Spleen (tissue), 11 donors: ENCODE data around the gene STAT1. TPM values are rescaled to one million over a fixed set of nuclear protein-coding genes. Genes with fewer than 3 reads are reported as not detected.

Experiments used
- DNase-seq: peaks from one replicate; pipeline ENCODE4 v3.0.0-alpha.2; 2020
- H3K27ac ChIP-seq, 8 donors: fragments of 200-600 bp; sonication (generic) in 7 of 8; 1 replicate in 4 of 8; 2 replicates in 4 of 8; pipeline versions ENCODE4 v1.5.0 to v1.8.0; 2016 to 2021; ENCODE audit warnings: inconsistent platforms in 4 of 8, mild to moderate bottlenecking in 4 of 8, moderate library complexity in 1 of 8
- H3K27me3 ChIP-seq, 7 donors: fragments of 200-600 bp; sonication (generic) in 6 of 7; replicated peaks in 1 of 7; 1 replicate in 4 of 7; 2 replicates in 3 of 7; pipeline versions ENCODE4 v1.5.0 to v1.8.0; 2016 to 2021; ENCODE audit warnings: inconsistent platforms in 3 of 7, mild to moderate bottlenecking in 1 of 7
- H3K36me3 ChIP-seq, 6 donors: fragments of 200-600 bp; sonication (generic) in 5 of 6; 1 replicate in 4 of 6; 2 replicates in 2 of 6; pipeline versions ENCODE4 v1.5.0 to v1.8.0; 2016 to 2021; ENCODE audit warnings: inconsistent platforms in 2 of 6
- H3K4me1 ChIP-seq, 6 donors: fragments of 200-600 bp; sonication (generic) in 5 of 6; 1 replicate in 3 of 6; 2 replicates in 3 of 6; pipeline versions ENCODE4 v1.5.0 to v1.8.0; 2016 to 2021; ENCODE audit warnings: inconsistent platforms in 3 of 6
- H3K4me3 ChIP-seq, 8 donors: fragments of 200-600 bp; sonication (generic) in 7 of 8; 1 replicate in 4 of 8; 2 replicates in 4 of 8; pipeline versions ENCODE4 v1.5.0 to v1.8.0; 2016 to 2021; ENCODE audit warnings: inconsistent platforms in 4 of 8, mild to moderate bottlenecking in 4 of 8, moderate library complexity in 2 of 8
- H3K9me3 ChIP-seq, 8 donors: fragments of 200-600 bp; sonication (generic) in 7 of 8; 1 replicate in 4 of 8; 2 replicates in 4 of 8; pipeline versions ENCODE4 v1.5.0 to v1.8.0; 2016 to 2021; ENCODE audit warnings: inconsistent platforms in 4 of 8
- POLR2A ChIP-seq, 3 donors: fragments of 450-650 bp; IDR thresholded peaks; one replicate each; pipeline ENCODE4 v1.5.1; 2017; ENCODE audit warnings: antibody characterized with exemption in 3 of 3, mild to moderate bottlenecking in 1 of 3
- POLR2AphosphoS5 ChIP-seq, 3 donors: sonication (generic); formaldehyde crosslinking; IDR thresholded peaks; one replicate each; pipeline ENCODE4 v1.5.1; 2017; ENCODE audit warnings: antibody characterized with exemption in 3 of 3
- WGBS, 5 donors: extraction: QIAGEN DNeasy Blood & Tissue Kit in 3 of 5; methylation state at CpG; one replicate each; pipeline versions ENCODE4 v1.1.5 to v1.1.7; 2013 to 2018; 5-methylcytosine and 5-hydroxymethylcytosine counted together
- intact Hi-C: fragments of 100-400 bp; cut with DNase I; formaldehyde crosslinking; loops from one replicate; pipeline ENCODE4 v1.15.0; 2023; ENCODE audit warnings: low total_unique reads
- polyA plus RNA-seq, 3 donors: library from polyadenylated mRNA; stranded (reverse); fragments of 200-250 nt; gene quantifications; one replicate each; pipeline ENCODE4 v1.2.1, GENCODE V29; 2013
- total RNA-seq, 7 donors: library from RNA; depleted of rRNA in 3 of 7; stranded (reverse); fragments of >200 nt in 3 of 7; fragmentation: NEBNext Ultra II Directional in 4 of 7; extraction: Animal tissue kit (Norgen Biotek cat#: 25700) in 4 of 7; gene quantifications; one replicate each; pipeline versions ENCODE4 v1.1.0 to v1.2.1, GENCODE V29; 2016 to 2021
- TF ChIP-seq, protein P1 (sequence below), 11 experiments: fragments of 200-600 bp in 7 of 11; fragments of 450-650 bp in 4 of 11; sonication (generic) in 4 of 11; IDR thresholded peaks in 8 of 11; conservative IDR thresholded peaks in 3 of 11; 1 replicate in 7 of 11; 2 replicates in 4 of 11; pipeline versions ENCODE4 v1.4.0 to v1.8.0; 2016 to 2021; ENCODE audit warnings: antibody characterized with exemption in 11 of 11, inconsistent platforms in 4 of 11, mild to moderate bottlenecking in 1 of 11
- donor health status: healthy with polysubstance abuse.
- donor health status: DM: no; HTN: no; CAD: no; lungs with moderate emphysema.
- donor health status: DM: no; HTN: no; CAD: no.
- donor health status: Bipolar disorder and iron deficiency.
- donor health status: healthy.
- donor health status: DM: no; HTN: no; CAD: no.
- donor health status: DM: yes; HTN: yes; CAD: no.

The STAT1 gene
- total and polyA plus RNA-seq, 10 donors: 19.5 to 246 (median 119) TPM

DNA sequence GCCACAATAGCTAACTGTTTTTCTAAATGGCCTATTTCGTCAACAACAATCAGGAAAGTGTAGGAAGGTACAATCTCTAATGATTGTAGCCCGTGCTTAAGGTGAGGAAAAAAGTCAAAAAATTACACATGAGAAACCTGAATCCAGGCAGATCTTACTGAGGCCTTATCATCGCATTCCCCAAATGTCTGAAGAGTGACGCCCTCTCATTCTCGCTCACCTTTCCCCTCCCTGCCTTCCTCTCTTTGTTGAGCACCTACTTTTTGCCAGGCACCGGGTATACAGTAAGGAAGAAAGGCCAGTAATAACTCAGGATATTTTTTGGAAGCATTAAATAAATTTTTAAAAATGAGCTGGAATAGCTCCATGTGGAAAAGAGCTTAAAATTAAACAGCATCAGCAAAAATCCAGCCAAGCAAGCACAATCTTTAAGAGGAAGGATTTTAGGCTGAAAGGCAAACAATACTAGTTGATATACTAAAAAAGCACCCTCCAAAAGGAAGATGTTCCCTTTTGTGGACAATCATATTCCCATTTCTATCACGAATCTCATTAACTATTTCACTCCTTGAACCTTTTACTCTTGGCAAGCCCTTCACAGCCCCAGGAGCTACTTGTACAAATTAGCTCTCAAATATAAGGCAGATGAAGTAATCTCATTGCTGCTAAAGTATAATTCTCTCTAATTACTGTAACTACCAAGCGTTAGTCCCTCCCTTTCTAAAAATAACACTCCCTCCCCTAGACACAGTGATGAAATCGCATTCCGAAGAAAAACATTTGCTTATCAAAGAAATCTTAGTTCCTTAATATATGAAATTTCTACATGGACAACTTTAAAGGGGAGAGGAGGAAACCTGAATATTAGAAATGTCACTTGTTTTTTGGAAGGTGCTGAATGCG lies 40.0 kb downstream of the STAT1 start:
- Histone ChIP-seq H3K36me3 (peaks cover 9 to 100% (median 98%) of the 10 kb centered on the region in 6 donors), H3K27me3 (no peaks in the 10 kb centered on the region), H3K4me1 (peaks cover 7 to 39% (median 12%) of the 10 kb centered on the region in 6 donors), H3K9me3 (no peaks in the 10 kb centered on the region), H3K4me3 (no peak overlapping the region), H3K27ac (peak overlapping the region in 6 of 8 donors; percentile 1 to 47 (median 21))
- TF ChIP-seq, protein P1, sequence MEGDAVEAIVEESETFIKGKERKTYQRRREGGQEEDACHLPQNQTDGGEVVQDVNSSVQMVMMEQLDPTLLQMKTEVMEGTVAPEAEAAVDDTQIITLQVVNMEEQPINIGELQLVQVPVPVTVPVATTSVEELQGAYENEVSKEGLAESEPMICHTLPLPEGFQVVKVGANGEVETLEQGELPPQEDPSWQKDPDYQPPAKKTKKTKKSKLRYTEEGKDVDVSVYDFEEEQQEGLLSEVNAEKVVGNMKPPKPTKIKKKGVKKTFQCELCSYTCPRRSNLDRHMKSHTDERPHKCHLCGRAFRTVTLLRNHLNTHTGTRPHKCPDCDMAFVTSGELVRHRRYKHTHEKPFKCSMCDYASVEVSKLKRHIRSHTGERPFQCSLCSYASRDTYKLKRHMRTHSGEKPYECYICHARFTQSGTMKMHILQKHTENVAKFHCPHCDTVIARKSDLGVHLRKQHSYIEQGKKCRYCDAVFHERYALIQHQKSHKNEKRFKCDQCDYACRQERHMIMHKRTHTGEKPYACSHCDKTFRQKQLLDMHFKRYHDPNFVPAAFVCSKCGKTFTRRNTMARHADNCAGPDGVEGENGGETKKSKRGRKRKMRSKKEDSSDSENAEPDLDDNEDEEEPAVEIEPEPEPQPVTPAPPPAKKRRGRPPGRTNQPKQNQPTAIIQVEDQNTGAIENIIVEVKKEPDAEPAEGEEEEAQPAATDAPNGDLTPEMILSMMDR (IDR thresholded peaks at IDR 0.05 in 8 of 11, conservative IDR thresholded peaks at IDR 0.05 in 3 of 11): no peak
- no peak for TF ChIP-seq POLR2A (IDR thresholded peaks at IDR 0.05)
- TF ChIP-seq POLR2AphosphoS5 (IDR thresholded peaks at IDR 0.05): no peak
- 82 to 89% (median 86%) methylated on average over 11 of the region's 11 CpGs for WGBS, 5 donors
- DNase-seq: no peak
- intact Hi-C loops: no loop called here

- Histone ChIP-seq H3K4me3 (no peak overlapping the region), H3K4me1 (peaks cover 7 to 39% (median 12%) of the 10 kb centered on the region in 6 donors), H3K9me3 (no peaks in the 10 kb centered on the region), H3K27me3 (no peaks in the 10 kb centered on the region), H3K27ac (peak overlapping the region in 2 of 8 donors; percentile 11 to 47), H3K36me3 (peaks cover 9 to 100% (median 97%) of the 10 kb centered on the region in 6 donors)
- no peak for DNase-seq
- TF ChIP-seq POLR2AphosphoS5 (IDR thresholded peaks at IDR 0.05) (no peak), POLR2A (IDR thresholded peaks at IDR 0.05) (no peak)
- TF ChIP-seq, protein P1 (IDR thresholded peaks at IDR 0.05 in 8 of 11, conservative IDR thresholded peaks at IDR 0.05 in 3 of 11): no peak
- intact Hi-C loops: no loop called here
- 93 to 100% (median 98%) methylated on average over 1 of the region's 1 CpG for WGBS, 5 donors
Measured at GRCh38 chr2:190973262-190973661, 40.7 kb downstream of the STAT1 start.

GRCh38 chr2:190972846-190973245 lies 41.1 kb downstream of the STAT1 start:
- no peaks in the 10 kb centered on the region for H3K27me3 ChIP-seq
- H3K4me3 ChIP-seq: no peak overlapping the region
- no peak for DNase-seq
- peaks cover 7 to 39% (median 12%) of the 10 kb centered on the region in 6 donors for H3K4me1 ChIP-seq
- peak overlapping the region in 1 of 8 donors; percentile 47 for H3K27ac ChIP-seq
- no peaks in the 10 kb centered on the region for H3K9me3 ChIP-seq
- WGBS, 5 donors: 82 to 95% (median 87%) methylated on average over 3 of the region's 3 CpGs
- intact Hi-C loops: no loop called here
- TF ChIP-seq POLR2AphosphoS5 (IDR thresholded peaks at IDR 0.05) (no peak), POLR2A (IDR thresholded peaks at IDR 0.05) (no peak)
- TF ChIP-seq, protein P1 (IDR thresholded peaks at IDR 0.05 in 8 of 11, conservative IDR thresholded peaks at IDR 0.05 in 3 of 11): no peak
- peaks cover 9 to 100% (median 96%) of the 10 kb centered on the region in 6 donors for H3K36me3 ChIP-seq

- H3K4me3 ChIP-seq: no peak overlapping the region
- H3K9me3 ChIP-seq: no peaks in the 10 kb centered on the region
- peaks cover 7 to 39% (median 12%) of the 10 kb centered on the region in 6 donors for H3K4me1 ChIP-seq
- no peak for TF ChIP-seq POLR2A (IDR thresholded peaks at IDR 0.05)
- TF ChIP-seq POLR2AphosphoS5 (IDR thresholded peaks at IDR 0.05): no peak
- TF ChIP-seq, protein P1 (IDR thresholded peaks at IDR 0.05 in 8 of 11, conservative IDR thresholded peaks at IDR 0.05 in 3 of 11): no peak
- intact Hi-C loops: no loop called here
- 81 to 98% (median 94%) methylated on average over 2 of the region's 2 CpGs for WGBS, 5 donors
- peak overlapping the region in 1 of 8 donors; percentile 77 for H3K27ac ChIP-seq
- peaks cover 9 to 100% (median 93%) of the 10 kb centered on the region in 6 donors for H3K36me3 ChIP-seq
- H3K27me3 ChIP-seq: no peaks in the 10 kb centered on the region
- no peak for DNase-seq
Measured at GRCh38 chr2:190972213-190972612, 41.8 kb downstream of the STAT1 start.
